Measurements from ENCODE around the gene CMTM6.

The CMTM6 gene

GRCh38 chr3:32436816-32437189 lies 65.8 kb downstream of the CMTM6 start:
- Histone ChIP-seq H3K27ac (ENCODE audit: low read length) (peak overlapping the region; percentile 47; the same call in 1 of the 2 replicates), H3K9ac (ENCODE audit: low read depth, low read length) (no peak overlapping the region), H3K27me3 (ENCODE audit: insufficient read depth, low read length, poor library complexity) (no peaks in the 10 kb centered on the region), H3K9me3 (ENCODE audit: insufficient read depth, low read length, severe bottlenecking) (no peaks in the 10 kb centered on the region), H3K79me2 (ENCODE audit: insufficient read depth, low read length) (peaks cover 59% of the 10 kb centered on the region), H3K4me3 (ENCODE audit: low read depth in 1 of 2, low read length in 2 of 2) (no peak overlapping the region), H3K4me2 (ENCODE audit: insufficient read depth, low read length) (no peak overlapping the region), H3K4me1 (ENCODE audit: insufficient read depth, low read length) (peaks cover 33% of the 10 kb centered on the region), H3K36me3 (ENCODE audit: insufficient read depth, low read length) (0 out of 2 replicates have a peak, but pooled peaks cover 1% of the 10 kb centered on the region), H4K20me1 (ENCODE audit: insufficient read depth, low read length) (no peaks in the 10 kb centered on the region), H2AFZ (ENCODE audit: low read depth, low read length) (no peak overlapping the region)
- DNase-seq (no peak), ATAC-seq (ENCODE audit: insufficient read depth, low read depth) (no peak)
- TF ChIP-seq, protein P1, sequence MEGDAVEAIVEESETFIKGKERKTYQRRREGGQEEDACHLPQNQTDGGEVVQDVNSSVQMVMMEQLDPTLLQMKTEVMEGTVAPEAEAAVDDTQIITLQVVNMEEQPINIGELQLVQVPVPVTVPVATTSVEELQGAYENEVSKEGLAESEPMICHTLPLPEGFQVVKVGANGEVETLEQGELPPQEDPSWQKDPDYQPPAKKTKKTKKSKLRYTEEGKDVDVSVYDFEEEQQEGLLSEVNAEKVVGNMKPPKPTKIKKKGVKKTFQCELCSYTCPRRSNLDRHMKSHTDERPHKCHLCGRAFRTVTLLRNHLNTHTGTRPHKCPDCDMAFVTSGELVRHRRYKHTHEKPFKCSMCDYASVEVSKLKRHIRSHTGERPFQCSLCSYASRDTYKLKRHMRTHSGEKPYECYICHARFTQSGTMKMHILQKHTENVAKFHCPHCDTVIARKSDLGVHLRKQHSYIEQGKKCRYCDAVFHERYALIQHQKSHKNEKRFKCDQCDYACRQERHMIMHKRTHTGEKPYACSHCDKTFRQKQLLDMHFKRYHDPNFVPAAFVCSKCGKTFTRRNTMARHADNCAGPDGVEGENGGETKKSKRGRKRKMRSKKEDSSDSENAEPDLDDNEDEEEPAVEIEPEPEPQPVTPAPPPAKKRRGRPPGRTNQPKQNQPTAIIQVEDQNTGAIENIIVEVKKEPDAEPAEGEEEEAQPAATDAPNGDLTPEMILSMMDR (IDR thresholded peaks at IDR 0.05; ENCODE audit: borderline replicate concordance, extremely low read depth, low read length, poor library complexity, severe bottlenecking): no peak
- no peak for TF ChIP-seq EZH2 (IDR thresholded peaks at IDR 0.05; ENCODE audit: borderline replicate concordance, low read depth, low read length, severe bottlenecking)

- Histone ChIP-seq H3K4me2 (ENCODE audit: insufficient read depth, low read length) (no peak overlapping the region), H3K27me3 (ENCODE audit: insufficient read depth, low read length, poor library complexity) (no peaks in the 10 kb centered on the region), H4K20me1 (ENCODE audit: insufficient read depth, low read length) (no peaks in the 10 kb centered on the region), H3K27ac (ENCODE audit: low read length) (peak overlapping the region; percentile 47), H3K36me3 (ENCODE audit: insufficient read depth, low read length) (no peaks in the 10 kb centered on the region), H3K4me3 (ENCODE audit: low read depth in 1 of 2, low read length in 2 of 2) (no peak overlapping the region), H2AFZ (ENCODE audit: low read depth, low read length) (no peak overlapping the region), H3K9me3 (ENCODE audit: insufficient read depth, low read length, severe bottlenecking) (no peaks in the 10 kb centered on the region), H3K79me2 (ENCODE audit: insufficient read depth, low read length) (peaks cover 65% of the 10 kb centered on the region), H3K4me1 (ENCODE audit: insufficient read depth, low read length) (peaks cover 39% of the 10 kb centered on the region), H3K9ac (ENCODE audit: low read depth, low read length) (no peak overlapping the region)
- peak; percentile 70 for ATAC-seq (ENCODE audit: insufficient read depth, low read depth)
- TF ChIP-seq, protein P1 (IDR thresholded peaks at IDR 0.05; ENCODE audit: borderline replicate concordance, extremely low read depth, low read length, poor library complexity, severe bottlenecking): no peak
- no peak for TF ChIP-seq EZH2 (IDR thresholded peaks at IDR 0.05; ENCODE audit: borderline replicate concordance, low read depth, low read length, severe bottlenecking)
- DNase-seq: peak; percentile 54
Observed at GRCh38 chr3:32435911-32436815, 66.5 kb downstream of the CMTM6 start.

- Histone ChIP-seq H4K20me1 (ENCODE audit: insufficient read depth, low read length) (no peaks in the 10 kb centered on the region), H3K4me1 (ENCODE audit: insufficient read depth, low read length) (peaks cover 44% of the 10 kb centered on the region), H3K27ac (ENCODE audit: low read length) (no peak overlapping the region), H3K79me2 (ENCODE audit: insufficient read depth, low read length) (peaks cover 71% of the 10 kb centered on the region), H3K36me3 (ENCODE audit: insufficient read depth, low read length) (0 out of 2 replicates have a peak, but pooled peaks cover 4% of the 10 kb centered on the region), H3K9ac (ENCODE audit: low read depth, low read length) (no peak overlapping the region), H3K27me3 (ENCODE audit: insufficient read depth, low read length, poor library complexity) (no peaks in the 10 kb centered on the region), H3K4me3 (ENCODE audit: low read depth in 1 of 2, low read length in 2 of 2) (no peak overlapping the region), H2AFZ (ENCODE audit: low read depth, low read length) (no peak overlapping the region), H3K9me3 (ENCODE audit: insufficient read depth, low read length, severe bottlenecking) (no peaks in the 10 kb centered on the region), H3K4me2 (ENCODE audit: insufficient read depth, low read length) (no peak overlapping the region)
- DNase-seq (no peak), ATAC-seq (ENCODE audit: insufficient read depth, low read depth) (no peak)
- no peak for TF ChIP-seq EZH2 (IDR thresholded peaks at IDR 0.05; ENCODE audit: borderline replicate concordance, low read depth, low read length, severe bottlenecking)
- TF ChIP-seq, protein P1 (IDR thresholded peaks at IDR 0.05; ENCODE audit: borderline replicate concordance, extremely low read depth, low read length, poor library complexity, severe bottlenecking): no peak
Observed at GRCh38 chr3:32434206-32434605, 68.4 kb downstream of the CMTM6 start.
